ENCODE measurements around the gene NAGLU.
"Not testable (repeated sequence)": the region's sequence is repeated elsewhere in the genome, so short reads cannot be mapped to it uniquely, and the experiment has no call there.

The NAGLU gene

GRCh38 chr17:42521036-42521435 is 15.0 kb upstream of the NAGLU start:
- DNase-seq, result no peak

GRCh38 chr17:42521666-42522262 is 14.3 kb upstream of the NAGLU start:
- no peak for DNase-seq

- DNase-seq, result no peak
These were observed 13.7 kb upstream of the NAGLU start for GRCh38 chr17:42522263-42522790.

- DNase-seq, result no peak
These were observed 13.2 kb upstream of the NAGLU start for GRCh38 chr17:42522798-42523278.

- DNase-seq, result no peak
These were observed 10.8 kb upstream of the NAGLU start for GRCh38 chr17:42525221-42525620.

- no peak for DNase-seq
These were observed 10.0 kb upstream of the NAGLU start for GRCh38 chr17:42526031-42526444.

GRCh38 chr17:42527932-42528331 is 8.1 kb upstream of the NAGLU start:
- DNase-seq, result no peak

GRCh38 chr17:42529061-42529460 is 7.0 kb upstream of the NAGLU start:
- no peak for DNase-seq

- DNase-seq, result no peak
These were observed 5.0 kb upstream of the NAGLU start for GRCh38 chr17:42530952-42531454.

GRCh38 chr17:42531455-42532354 is 4.3 kb upstream of the NAGLU start:
- peak in 38 of 51 donors; percentile 8 to 72 (median 44) for DNase-seq

- peak in 4 of 51 donors; percentile 10 to 37 (median 18) for DNase-seq
These were observed 640 bp upstream of the NAGLU start for GRCh38 chr17:42535155-42536047.

GRCh38 chr17:42536372-42537155 is 523 bp downstream of the NAGLU start:
- DNase-seq, result peak in 46 of 51 donors; percentile 12 to 86 (median 68)

- no peak for DNase-seq
These were observed 1.2 kb downstream of the NAGLU start for GRCh38 chr17:42537156-42537805.

GRCh38 chr17:42537826-42538451 is 1.9 kb downstream of the NAGLU start:
- no peak for DNase-seq

- no peak for DNase-seq
These were observed 2.4 kb downstream of the NAGLU start for GRCh38 chr17:42538482-42538881.

- not testable (repeated sequence) for DNase-seq
These were observed 4.5 kb downstream of the NAGLU start for GRCh38 chr17:42540558-42540957.

- no peak for DNase-seq
These were observed 5.2 kb downstream of the NAGLU start for GRCh38 chr17:42541041-42541833.

All from hypothalamus (tissue), 51 donors.